Islet precursor cell (in vitro differentiated cells): Measurements from ENCODE around the gene NFIC.
"Not testable (repeated sequence)": the region's sequence is repeated elsewhere in the genome, so short reads cannot be mapped to it uniquely, and the experiment has no call there.

ENCODE experiments used
- DNase-seq: peaks from one replicate; pipeline ENCODE4 v3.0.0-alpha.2; 2018

NFIC gene

GRCh38 chr19:3338541-3339181, 27.7 kb upstream of the NFIC start:
- no peak for DNase-seq

- DNase-seq = no peak
Measured at GRCh38 chr19:3340340-3340739, 26.0 kb upstream of the NFIC start.

GRCh38 chr19:3342246-3342645, 24.1 kb upstream of the NFIC start:
- DNase-seq = no peak

GRCh38 chr19:3342962-3343361, 23.4 kb upstream of the NFIC start:
- DNase-seq = not testable (repeated sequence)

- DNase-seq = no peak
Measured at GRCh38 chr19:3343619-3344502, 22.5 kb upstream of the NFIC start.

- DNase-seq = no peak
Measured at GRCh38 chr19:3344608-3345598, 21.5 kb upstream of the NFIC start.

GRCh38 chr19:3345850-3346460, 20.4 kb upstream of the NFIC start:
- no peak for DNase-seq

GRCh38 chr19:3346677-3347353, 19.6 kb upstream of the NFIC start:
- DNase-seq = no peak

- DNase-seq = no peak
Measured at GRCh38 chr19:3348042-3348441, 18.3 kb upstream of the NFIC start.

- not testable (repeated sequence) for DNase-seq
Measured at GRCh38 chr19:3348469-3348868, 17.9 kb upstream of the NFIC start.

- DNase-seq = no peak
Measured at GRCh38 chr19:3350014-3350663, 16.2 kb upstream of the NFIC start.

- no peak for DNase-seq
Measured at GRCh38 chr19:3351702-3352447, 14.5 kb upstream of the NFIC start.

- DNase-seq = no peak
Measured at GRCh38 chr19:3353493-3353892, 12.9 kb upstream of the NFIC start.

GRCh38 chr19:3356805-3357204, 9.6 kb upstream of the NFIC start:
- DNase-seq = no peak

GRCh38 chr19:3357271-3357991, 9.0 kb upstream of the NFIC start:
- no peak for DNase-seq

- DNase-seq = no peak
Measured at GRCh38 chr19:3357992-3358688, 8.2 kb upstream of the NFIC start.

GRCh38 chr19:3358689-3359014, 7.7 kb upstream of the NFIC start:
- DNase-seq = no peak

- DNase-seq = no peak
Measured at GRCh38 chr19:3359015-3359918, 7.1 kb upstream of the NFIC start.
